ENCODE results near the gene XPC.
"Not testable (repeated sequence)": the region's sequence is repeated elsewhere in the genome, so short reads cannot be mapped to it uniquely, and the experiment has no call there.

XPC gene

GRCh38 chr3:14132689-14133088 lies 45.7 kb downstream of the XPC start:
- DNase-seq (ENCODE audit: low spot score), result no peak

GRCh38 chr3:14132120-14132519 lies 46.3 kb downstream of the XPC start:
- no peak for DNase-seq (ENCODE audit: low spot score)

DNA sequence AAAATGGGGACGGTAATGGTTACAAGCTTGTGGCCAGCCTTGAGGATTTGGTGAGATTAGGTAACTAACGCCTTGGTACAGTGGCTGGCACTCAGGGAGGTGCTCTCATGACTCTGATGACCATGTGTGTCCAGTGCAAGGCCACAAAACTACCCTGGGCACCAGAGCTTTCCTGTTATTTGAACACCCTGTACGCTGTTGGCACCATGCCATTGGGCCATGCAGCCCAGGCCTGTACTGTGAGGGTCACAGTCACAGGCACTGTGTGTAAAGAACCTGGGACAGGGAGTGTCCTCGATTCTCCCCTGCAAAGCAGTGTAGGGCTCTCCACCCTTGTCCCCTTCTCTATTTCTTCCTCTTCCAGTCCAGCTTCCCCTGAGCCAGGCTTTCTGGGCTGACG lies 47.3 kb downstream of the XPC start:
- no peak for DNase-seq (ENCODE audit: low spot score)

DNA sequence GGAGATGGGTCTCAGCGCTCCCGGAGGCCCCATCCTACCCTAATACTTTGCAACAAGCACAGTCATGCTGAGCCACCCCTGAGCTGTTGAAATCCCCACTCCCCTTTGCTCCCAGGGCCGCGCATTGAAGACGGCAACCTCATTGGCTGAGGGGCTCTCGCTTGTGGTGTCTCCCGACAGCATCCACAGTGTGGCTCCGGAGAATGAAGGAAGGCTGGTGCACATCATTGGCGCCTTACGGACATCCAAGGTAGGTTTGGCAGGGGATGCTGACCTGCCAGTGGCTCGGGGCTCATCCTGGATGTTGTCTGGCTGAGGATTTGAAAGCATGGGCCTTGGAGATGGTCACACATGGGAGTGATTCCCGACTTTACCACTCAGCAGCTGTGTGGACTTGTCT lies 47.7 kb downstream of the XPC start:
- no peak for DNase-seq (ENCODE audit: low spot score)

DNA sequence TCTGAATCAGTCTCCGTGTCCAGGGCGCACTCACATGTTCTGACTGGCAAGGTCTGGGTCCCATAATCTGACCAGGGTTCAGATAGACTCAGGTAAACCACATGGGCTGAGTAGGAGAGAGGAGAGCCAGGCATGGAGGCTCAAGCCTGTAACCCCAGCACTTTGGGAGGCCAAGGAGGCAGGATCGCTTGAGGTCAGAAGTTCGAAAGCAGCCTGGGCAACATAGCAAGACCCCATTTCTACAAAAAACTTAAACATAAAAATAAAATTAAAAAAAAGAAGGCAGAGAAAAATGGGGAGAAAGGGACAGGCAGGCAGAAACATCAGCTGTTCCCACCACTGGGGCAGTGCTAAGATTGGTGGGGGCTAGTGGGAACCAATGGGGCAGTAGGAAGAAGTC lies 48.2 kb downstream of the XPC start:
- no peak for DNase-seq (ENCODE audit: low spot score)

- no peak for DNase-seq (ENCODE audit: low spot score)
Observed at GRCh38 chr3:14129296-14129695, 49.1 kb downstream of the XPC start.

DNA sequence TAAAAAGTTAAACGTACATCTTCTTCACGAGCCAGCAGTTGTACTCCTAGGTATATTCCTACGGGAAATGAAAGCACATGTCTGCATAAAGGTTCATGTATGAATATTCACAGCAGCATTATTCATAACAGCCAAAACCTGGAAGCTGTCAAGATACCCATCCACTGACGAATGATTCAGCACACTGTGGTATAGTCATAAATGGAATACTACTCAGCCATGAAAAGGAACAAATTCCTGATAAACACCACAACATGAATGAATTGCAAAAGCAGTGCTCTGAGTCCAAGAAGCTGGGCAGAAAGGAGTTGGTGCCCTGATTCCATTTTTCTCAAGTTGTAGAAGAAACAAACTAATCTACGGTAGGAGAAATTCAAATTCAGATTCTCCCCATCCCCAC lies 49.7 kb downstream of the XPC start:
- DNase-seq (ENCODE audit: low spot score), result no peak

GRCh38 chr3:14127516-14128161 lies 50.8 kb downstream of the XPC start:
- DNase-seq (ENCODE audit: low spot score), result peak; percentile 26

DNA sequence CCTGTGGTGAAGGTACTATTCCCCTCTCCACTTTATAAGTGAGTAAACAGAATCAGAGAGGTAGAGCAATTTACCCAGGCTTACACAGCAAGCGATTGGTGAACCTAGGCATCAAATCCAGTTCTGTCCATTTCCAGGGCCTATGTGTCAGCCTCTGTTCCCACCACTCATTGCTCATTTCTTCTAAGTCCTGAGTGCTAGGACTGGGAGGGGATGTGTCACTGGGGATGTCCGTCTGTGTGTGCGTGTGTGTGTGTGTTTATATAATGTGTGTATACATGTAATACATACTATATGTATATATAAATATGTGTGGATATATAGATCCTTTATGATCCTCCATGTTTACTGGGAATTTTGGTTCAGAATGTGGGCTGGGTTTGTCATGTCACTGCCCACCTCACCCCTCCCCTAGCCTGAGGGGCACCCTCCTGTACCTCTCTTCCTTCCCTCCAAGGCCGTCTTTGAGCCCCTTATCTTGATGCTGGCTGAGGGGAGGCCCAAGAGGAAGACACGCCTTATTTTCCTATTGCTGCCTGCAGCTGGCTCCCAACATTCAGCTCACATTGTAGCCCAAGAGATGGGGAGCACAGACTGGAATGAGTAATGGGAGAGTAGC lies 51.4 kb downstream of the XPC start:
- no peak for DNase-seq (ENCODE audit: low spot score)

GRCh38 chr3:14126017-14126886 lies 52.1 kb downstream of the XPC start:
- DNase-seq (ENCODE audit: low spot score), result peak; percentile 13

- no peak for DNase-seq (ENCODE audit: low spot score)
Observed at GRCh38 chr3:14125193-14126016, 53.0 kb downstream of the XPC start.

GRCh38 chr3:14124615-14125192 lies 53.7 kb downstream of the XPC start, which contains the start of the genes CHCHD4 and TMEM43:
CHCHD4 (minus strand) TSS chr3:14124870; CDS start chr3:14124676, 194 bp downstream.
TMEM43 (plus strand) TSS chr3:14125052; CDS start chr3:14125194, 142 bp downstream.
- peak; percentile 97 for DNase-seq (ENCODE audit: low spot score)

- no peak for DNase-seq (ENCODE audit: low spot score)
Observed at GRCh38 chr3:14124223-14124614, 54.2 kb downstream of the XPC start.

DNA sequence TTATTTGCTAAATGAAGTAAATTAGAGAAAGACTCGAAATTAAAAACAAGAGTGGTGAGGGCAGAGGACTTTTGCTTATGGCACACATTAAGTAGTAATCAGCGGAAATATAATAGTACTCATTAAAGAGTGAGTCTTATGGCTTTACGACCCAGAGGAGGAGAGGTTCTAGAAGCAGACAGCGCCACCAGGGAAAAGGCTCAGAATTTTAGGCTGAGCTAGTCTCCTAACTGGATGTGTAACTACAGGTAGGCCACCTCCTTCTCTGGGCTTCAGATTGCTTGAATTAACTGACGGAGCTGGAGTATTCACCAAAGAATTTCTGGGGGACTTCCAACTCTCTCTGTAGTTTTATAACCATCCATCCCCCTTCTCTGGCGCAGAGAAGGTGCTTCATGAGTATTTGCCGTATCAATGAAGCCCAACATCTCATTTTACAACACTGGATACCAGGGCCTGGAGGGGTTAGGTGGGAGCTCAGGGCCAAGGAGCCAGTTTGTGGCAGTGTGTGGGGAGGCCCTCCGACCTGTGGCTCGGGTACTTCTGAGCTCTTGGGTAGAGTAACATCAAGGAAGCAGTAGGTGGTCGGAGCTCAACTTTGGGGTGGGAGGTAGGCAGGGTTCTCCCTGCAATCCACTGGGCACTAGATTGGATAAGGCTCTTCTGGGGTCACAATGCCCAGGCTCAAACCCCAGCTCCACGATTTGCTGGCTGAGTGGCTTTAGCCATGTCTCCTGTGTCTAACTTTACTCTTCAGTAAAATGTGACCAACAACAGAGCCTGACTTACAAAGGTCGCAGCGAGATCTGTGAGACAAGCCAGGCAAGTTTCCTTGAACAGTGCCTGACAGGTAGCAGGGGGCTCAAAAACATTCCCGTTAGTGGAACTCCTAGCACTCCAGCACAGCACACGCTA lies 54.8 kb downstream of the XPC start:
- DNase-seq (ENCODE audit: low spot score), result no peak

DNA sequence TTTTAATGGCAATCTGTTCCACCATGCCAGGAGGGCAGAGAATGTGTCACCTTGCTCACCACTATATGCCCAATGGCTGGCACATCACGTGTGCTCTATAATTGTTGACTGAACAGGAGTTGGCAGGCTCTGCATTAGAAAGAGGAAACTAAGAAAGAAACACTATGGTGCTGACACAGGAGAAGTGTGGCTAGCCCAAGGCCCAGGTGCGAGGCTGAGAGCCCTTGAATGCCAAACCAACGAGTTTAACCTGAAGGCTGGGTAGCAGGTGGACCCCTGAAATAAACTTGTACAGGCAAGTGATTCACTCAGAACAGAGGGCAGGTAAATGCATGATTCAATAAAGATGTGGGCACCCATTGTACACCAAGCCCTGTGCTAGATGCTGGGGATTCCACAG lies 56.1 kb downstream of the XPC start:
- no peak for DNase-seq (ENCODE audit: low spot score)

DNA sequence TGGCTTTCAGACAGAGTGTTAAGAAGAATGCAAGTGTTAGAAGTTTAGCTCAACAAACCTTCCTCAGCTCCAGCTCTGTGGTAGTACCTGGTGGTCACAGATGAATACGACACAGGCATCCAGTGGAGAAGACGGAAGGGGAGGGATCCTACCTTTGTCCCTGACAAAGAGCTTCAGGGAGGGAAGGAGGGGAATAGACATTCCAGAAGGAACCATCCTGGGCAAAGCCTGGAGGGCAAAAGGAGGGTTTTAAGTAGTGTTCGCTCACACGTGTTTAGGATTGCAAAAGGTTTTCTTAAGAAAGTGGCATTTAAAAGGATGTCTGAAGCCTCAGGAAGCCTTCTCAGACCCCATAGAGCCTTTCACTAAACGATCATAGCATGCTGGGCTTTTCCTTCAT lies 56.5 kb downstream of the XPC start:
- no peak for DNase-seq (ENCODE audit: low spot score)

DNA sequence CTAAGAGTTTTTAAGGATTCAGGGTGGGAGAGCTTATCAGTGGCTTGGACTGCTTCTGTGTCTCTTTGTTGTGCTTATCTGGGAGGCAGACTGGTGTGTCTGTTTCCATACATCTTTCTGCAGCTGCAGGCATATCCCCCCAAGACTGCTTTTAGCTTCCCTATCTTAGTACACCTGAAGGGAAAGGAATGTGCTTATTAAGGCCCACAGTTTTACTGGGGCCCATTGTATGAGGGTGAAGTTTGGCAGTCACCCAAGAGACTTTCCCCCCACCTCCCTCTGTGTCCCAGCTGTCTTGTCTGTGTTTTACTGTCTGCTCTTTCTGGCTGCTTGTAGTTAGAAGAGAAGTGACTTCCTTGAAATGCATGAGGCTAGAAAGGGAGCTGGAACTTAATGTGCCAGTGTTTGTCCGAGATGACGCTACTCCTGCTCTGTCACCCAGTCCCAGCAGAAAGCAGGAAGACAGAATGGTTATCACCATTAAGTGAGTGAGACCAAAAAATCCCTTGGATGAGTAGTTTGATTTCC lies 57.4 kb downstream of the XPC start:
- DNase-seq (ENCODE audit: low spot score), result not testable (repeated sequence)

DNA sequence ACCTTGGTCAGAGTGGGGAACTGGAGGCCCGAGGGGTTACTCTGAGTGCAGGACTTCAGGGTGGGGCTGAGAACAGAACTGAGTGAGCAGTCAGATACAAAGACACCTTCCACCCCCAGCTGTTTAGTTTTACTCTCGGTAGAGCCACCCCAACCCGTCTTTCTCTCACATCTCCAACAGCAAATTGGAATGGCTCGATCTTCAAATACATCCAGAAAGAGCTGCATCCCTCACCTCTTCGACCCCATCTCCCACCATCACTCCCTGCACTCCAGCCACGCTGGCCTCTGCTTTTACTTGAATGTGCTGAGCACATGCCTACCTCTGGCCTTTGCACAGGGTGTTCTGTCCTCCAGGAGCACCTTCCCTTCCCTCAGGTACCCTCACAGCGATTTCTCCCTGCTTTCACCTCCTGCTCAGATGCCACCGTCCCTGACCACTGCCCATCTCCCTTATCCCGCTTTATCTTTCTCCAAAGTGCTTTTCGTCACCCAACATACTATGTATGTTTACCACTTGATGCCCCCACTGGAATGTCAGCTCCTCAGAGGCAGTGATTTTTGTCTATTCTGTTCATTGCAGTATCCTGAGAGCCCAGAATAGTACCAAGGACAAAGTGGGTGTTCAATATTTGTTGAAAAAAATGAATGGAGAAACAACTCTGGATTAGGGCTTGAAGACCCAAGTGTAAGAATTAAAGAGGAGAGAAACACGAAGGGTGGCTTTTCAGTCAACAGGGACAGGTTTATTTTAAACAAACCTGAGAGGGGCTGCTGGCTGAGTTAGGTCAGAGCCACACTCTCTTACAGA lies 58.1 kb downstream of the XPC start:
- no peak for DNase-seq (ENCODE audit: low spot score)

DNA sequence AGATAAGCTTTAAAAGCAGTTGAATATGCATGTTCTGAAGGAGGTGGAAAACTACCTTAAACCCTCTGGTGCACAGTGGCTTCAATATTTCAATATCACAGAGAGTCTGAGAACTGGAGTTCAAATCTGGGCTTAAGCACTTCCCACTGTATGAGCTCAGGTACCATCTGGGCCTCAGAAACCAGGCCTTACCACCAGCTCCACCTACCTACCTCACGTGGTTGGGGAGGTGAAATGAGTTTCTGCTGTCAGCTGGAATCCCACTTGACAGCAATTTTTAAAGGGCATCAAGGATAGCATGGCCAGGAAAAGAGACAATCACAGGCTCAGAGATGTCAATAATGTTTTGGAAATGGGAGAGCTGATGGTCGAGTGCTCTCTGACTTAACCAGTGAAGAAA lies 58.8 kb downstream of the XPC start:
- no peak for DNase-seq (ENCODE audit: low spot score)
